IPS-15b (cell line): ENCODE measurements around the gene TRMT61B.

Experiments
- H3K27me3 ChIP-seq: one replicate; pipeline ENCODE4 v1.6.1; 2013; ENCODE audit warnings: low read length; ENCODE audit not compliant: control insufficient read depth, insufficient read depth
- H3K36me3 ChIP-seq: one replicate; pipeline ENCODE4 v1.6.1; 2013; ENCODE audit warnings: low read length; ENCODE audit not compliant: control insufficient read depth, insufficient read depth
- H3K4me1 ChIP-seq: one replicate; pipeline ENCODE4 v1.6.1; 2013; ENCODE audit warnings: mild to moderate bottlenecking, low read length; ENCODE audit not compliant: control insufficient read depth, insufficient read depth
- H3K4me3 ChIP-seq: one replicate; pipeline ENCODE4 v1.5.1; 2013; ENCODE audit warnings: low read depth, low read length
- H3K9ac ChIP-seq: one replicate; pipeline ENCODE4 v1.6.1; 2013; ENCODE audit warnings: low read depth, mild to moderate bottlenecking, low read length
- H3K9me3 ChIP-seq: one replicate; pipeline ENCODE4 v1.6.1; 2013; ENCODE audit warnings: mild to moderate bottlenecking, low read length; ENCODE audit not compliant: control insufficient read depth, insufficient read depth

Gene TRMT61B

DNA sequence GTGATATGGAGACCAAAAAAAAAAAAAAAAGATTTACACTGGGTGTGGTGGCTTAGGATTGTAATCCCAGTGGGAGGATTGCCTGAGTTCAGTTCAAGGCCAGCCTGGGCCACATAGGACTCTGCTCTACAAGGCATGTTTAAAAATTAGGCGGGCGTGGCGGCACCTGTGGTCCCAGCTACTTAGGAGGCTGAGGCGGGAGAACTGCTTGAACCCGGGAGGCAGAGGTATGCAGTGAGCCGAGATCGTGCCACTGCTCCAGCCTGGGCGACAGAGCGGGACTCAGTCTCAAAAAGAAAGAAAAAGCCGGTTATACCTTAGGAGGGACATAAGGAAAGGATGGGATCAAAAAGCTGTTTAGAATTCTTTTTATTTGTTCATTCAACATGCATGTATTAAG, 60.2 kb downstream of the TRMT61B start:
- Histone ChIP-seq H3K9me3 (no peaks in the 10 kb centered on the region), H3K4me1 (no peaks in the 10 kb centered on the region), H3K36me3 (no peaks in the 10 kb centered on the region), H3K4me3 (peak overlapping the region; percentile 41), H3K9ac (no peak overlapping the region), H3K27me3 (peaks cover 22% of the 10 kb centered on the region)

DNA sequence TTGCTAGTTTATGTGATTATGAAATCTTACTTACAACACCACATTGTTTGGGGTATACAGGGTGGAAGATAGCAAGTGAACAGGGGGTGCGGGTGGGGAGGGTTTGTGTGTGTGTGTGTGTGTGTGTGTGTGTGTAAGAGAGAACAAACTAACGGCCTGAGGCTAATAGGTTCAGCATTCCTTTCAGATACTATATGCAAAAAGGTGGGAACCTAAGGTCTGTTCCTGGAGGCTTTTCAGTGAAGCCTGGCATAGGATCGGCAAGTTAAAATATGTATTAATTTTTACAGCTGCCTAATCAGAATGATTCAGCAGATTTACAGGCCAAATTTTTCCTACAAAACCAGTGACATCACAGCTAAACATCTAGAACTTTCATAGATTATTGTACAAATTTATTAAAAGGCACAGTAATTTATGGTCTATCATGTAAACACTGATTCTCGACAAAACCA, 67.1 kb downstream of the TRMT61B start:
- H3K4me3 ChIP-seq: no peak overlapping the region
- H3K27me3 ChIP-seq: no peaks in the 10 kb centered on the region
- no peaks in the 10 kb centered on the region for H3K36me3 ChIP-seq
- H3K4me1 ChIP-seq: no peaks in the 10 kb centered on the region
- no peak overlapping the region for H3K9ac ChIP-seq
- H3K9me3 ChIP-seq: no peaks in the 10 kb centered on the region

DNA sequence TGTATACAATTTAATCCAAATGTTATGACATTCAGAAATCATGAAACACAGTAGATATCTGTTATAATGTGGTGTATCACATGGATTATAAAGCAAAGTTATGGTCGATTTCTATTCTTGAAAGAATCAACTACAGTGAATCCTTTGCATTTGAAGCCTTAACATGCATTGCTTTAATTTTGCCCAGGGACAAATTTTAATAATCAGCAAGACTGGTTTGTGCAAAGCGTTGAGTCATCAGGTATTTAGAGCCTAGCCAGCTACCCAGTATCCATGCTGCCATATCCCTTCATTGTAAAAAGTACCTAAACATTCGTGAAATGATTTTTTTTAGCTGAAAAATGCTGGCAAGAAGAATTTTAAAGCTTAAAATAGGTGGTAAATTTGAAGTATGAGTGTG, 68.4 kb downstream of the TRMT61B start:
- no peaks in the 10 kb centered on the region for H3K27me3 ChIP-seq
- H3K36me3 ChIP-seq: no peaks in the 10 kb centered on the region
- H3K9me3 ChIP-seq: no peaks in the 10 kb centered on the region
- no peaks in the 10 kb centered on the region for H3K4me1 ChIP-seq
- H3K9ac ChIP-seq: no peak overlapping the region
- H3K4me3 ChIP-seq: no peak overlapping the region
